Keratinocyte (primary cell): ENCODE data around the gene ANKK1. TPM values are rescaled to one million over a fixed set of nuclear protein-coding genes. Genes with fewer than 3 reads are reported as not detected.

Experiments
- DNase-seq: peaks from one replicate; pipeline ENCODE4 v3.0.0-alpha.2; 2011; ENCODE audit warnings: low read depth, missing footprints, low spot score
- FAIRE-seq: peaks from 2 replicates; lab custom pipeline; 2011; peaks lifted over from hg19 to GRCh38; lab: Jason Lieb, UNC
- H2AFZ ChIP-seq: 2 replicates; pipeline ENCODE4 v1.6.0; 2012; ENCODE audit warnings: low read length, control low read depth, inconsistent platforms; ENCODE audit not compliant: control insufficient read depth
- H3K27ac ChIP-seq: 2 replicates; pipeline ENCODE4 v1.5.1; 2011; ENCODE audit warnings: low read length; ENCODE audit not compliant: control insufficient read depth, insufficient read depth
- H3K27me3 ChIP-seq: 3 replicates; pipeline ENCODE4 v1.6.0; 2011; ENCODE audit warnings: low read length; ENCODE audit not compliant: control insufficient read depth, insufficient read depth; ENCODE audit errors: extremely low read depth
- H3K36me3 ChIP-seq, 2 experiments: 2 replicates in 1 of 2; 3 replicates in 1 of 2; pipeline ENCODE4 v1.5.1; 2011; ENCODE audit warnings: low read length in 2 of 2, mild to moderate bottlenecking in 1 of 2; ENCODE audit not compliant: control insufficient read depth in 2 of 2, insufficient read depth in 2 of 2; ENCODE audit errors: extremely low read depth in 1 of 2
- H3K4me1 ChIP-seq: 3 replicates; pipeline ENCODE4 v1.5.1; 2011; ENCODE audit warnings: low read length; ENCODE audit not compliant: control insufficient read depth, insufficient read depth; ENCODE audit errors: extremely low read depth
- H3K4me2 ChIP-seq: 3 replicates; pipeline ENCODE4 v1.6.0; 2011; ENCODE audit warnings: low read depth, low read length; ENCODE audit not compliant: control insufficient read depth, insufficient read depth; ENCODE audit errors: extremely low read depth
- H3K4me3 ChIP-seq, 3 experiments: fragments of 200-600 bp in 1 of 3; sonication (generic) in 1 of 3; 2 replicates in 2 of 3; 3 replicates in 1 of 3; pipeline ENCODE4 v1.5.1; 2011 to 2016; ENCODE audit warnings: low read length in 3 of 3, mild to moderate bottlenecking in 3 of 3, control low read depth in 2 of 3, inconsistent platforms in 1 of 3, low read depth in 1 of 3, mixed read lengths in 1 of 3, mixed run types in 1 of 3, moderate library complexity in 1 of 3; ENCODE audit not compliant: control insufficient read depth in 2 of 3, insufficient read depth in 2 of 3; ENCODE audit errors: extremely low read depth in 1 of 3
- H3K79me2 ChIP-seq: 2 replicates; pipeline ENCODE4 v1.6.0; 2012; ENCODE audit warnings: low read length; ENCODE audit not compliant: control insufficient read depth, insufficient read depth
- H3K9ac ChIP-seq: 3 replicates; pipeline ENCODE4 v1.6.0; 2011; ENCODE audit warnings: low read length; ENCODE audit not compliant: control insufficient read depth, insufficient read depth; ENCODE audit errors: extremely low read depth
- H3K9me1 ChIP-seq: 3 replicates; pipeline ENCODE4 v1.6.0; 2011; ENCODE audit warnings: low read length; ENCODE audit not compliant: control insufficient read depth, insufficient read depth; ENCODE audit errors: extremely low read depth
- H3K9me3 ChIP-seq: 2 replicates; pipeline ENCODE4 v1.5.1; 2012; ENCODE audit warnings: low read depth, low read length; ENCODE audit not compliant: control insufficient read depth
- H4K20me1 ChIP-seq: 3 replicates; pipeline ENCODE4 v1.6.0; 2011; ENCODE audit warnings: low read length; ENCODE audit not compliant: control insufficient read depth, insufficient read depth; ENCODE audit errors: extremely low read depth
- EZH2 ChIP-seq: IDR thresholded peaks from one replicate; pipeline ENCODE4 v1.6.1; 2012; ENCODE audit warnings: inconsistent platforms, mild to moderate bottlenecking, low read length, moderate library complexity
- dilution Hi-C: fragments of 300-500 bp; cut with MboI; formaldehyde crosslinking; loops from one replicate; pipeline ENCODE4 v1.7.0; 2020; ENCODE audit warnings: low sequenced_read_pairs; ENCODE audit not compliant: extremely low pct_ligation_motif_present
- polyA plus RNA-seq, 5 experiments: library from polyadenylated mRNA; depleted of rRNA in 3 of 5; stranded (reverse) in 3 of 5; stranded (forward) in 1 of 5; unstranded in 1 of 5; fragments of >200 nt; gene quantifications; 1 replicate in 1 of 5; 2 replicates in 3 of 5; 3 replicates in 1 of 5; pipeline versions ENCODE4 v1.2.1 to v1.2.3, GENCODE V29; 2011 to 2012; ENCODE audit warnings: missing spikeins in 2 of 5, low read depth in 1 of 5, low replicate concordance in 1 of 5
- TF ChIP-seq, protein P1 (sequence below), 3 experiments: IDR thresholded peaks in 1 of 3; conservative IDR thresholded peaks in 1 of 3; optimal IDR thresholded peaks in 1 of 3; 2 replicates in 2 of 3; 3 replicates in 1 of 3; pipeline versions ENCODE3 to v1.5.1; 2011; ENCODE audit warnings: low read length in 3 of 3, mild to moderate bottlenecking in 3 of 3, moderate library complexity in 2 of 3, control low read depth in 1 of 3, inconsistent platforms in 1 of 3; ENCODE audit not compliant: insufficient read depth in 2 of 3; ENCODE audit errors: extremely low read depth in 1 of 3

The ANKK1 gene
- polyA plus RNA-seq, 1 donor (not counting 4 experiments of a cell fraction or from before 2014, with no cell fraction given) = 0.92 TPM

DNA sequence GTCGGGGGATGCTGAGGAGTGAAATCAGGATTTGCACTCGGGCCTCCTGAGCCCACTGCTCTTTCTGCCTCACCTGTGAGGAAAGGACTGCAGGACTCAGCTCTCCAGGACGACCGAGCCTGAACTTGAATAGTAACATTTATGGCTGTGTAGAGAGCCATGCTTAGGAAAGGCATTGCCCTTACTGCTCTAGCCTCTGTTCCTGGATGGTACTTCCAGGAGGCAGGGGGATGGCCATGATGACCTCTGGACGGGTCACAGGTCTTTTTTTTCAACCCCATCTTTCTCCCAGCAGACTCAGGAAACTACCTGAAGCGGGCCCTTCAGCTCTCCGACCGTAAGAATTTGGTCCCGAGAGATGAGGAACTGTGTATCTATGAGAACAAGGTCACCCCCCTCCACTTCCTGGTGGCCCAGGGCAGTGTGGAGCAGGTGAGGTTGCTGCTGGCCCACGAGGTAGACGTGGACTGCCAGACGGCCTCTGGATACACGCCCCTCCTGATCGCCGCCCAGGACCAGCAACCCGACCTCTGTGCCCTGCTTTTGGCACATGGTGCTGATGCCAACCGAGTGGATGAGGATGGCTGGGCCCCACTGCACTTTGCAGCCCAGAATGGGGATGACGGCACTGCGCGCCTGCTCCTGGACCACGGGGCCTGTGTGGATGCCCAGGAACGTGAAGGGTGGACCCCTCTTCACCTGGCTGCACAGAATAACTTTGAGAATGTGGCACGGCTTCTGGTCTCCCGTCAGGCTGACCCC is 11.3 kb downstream of the ANKK1 start:
- Histone ChIP-seq H3K9ac (no peak overlapping the region), H3K4me3 (no peak overlapping the region), H3K27me3 (no peaks in the 10 kb centered on the region), H3K79me2 (no peaks in the 10 kb centered on the region), H3K9me1 (no peaks in the 10 kb centered on the region), H3K9me3 (no peaks in the 10 kb centered on the region), H3K27ac (no peak overlapping the region), H3K36me3 (no peaks in the 10 kb centered on the region), H2AFZ (no peak overlapping the region), H3K4me1 (peaks cover 6% of the 10 kb centered on the region), H4K20me1 (no peaks in the 10 kb centered on the region), H3K4me2 (no peak overlapping the region)
- FAIRE-seq = no peak
- TF ChIP-seq, protein P1, sequence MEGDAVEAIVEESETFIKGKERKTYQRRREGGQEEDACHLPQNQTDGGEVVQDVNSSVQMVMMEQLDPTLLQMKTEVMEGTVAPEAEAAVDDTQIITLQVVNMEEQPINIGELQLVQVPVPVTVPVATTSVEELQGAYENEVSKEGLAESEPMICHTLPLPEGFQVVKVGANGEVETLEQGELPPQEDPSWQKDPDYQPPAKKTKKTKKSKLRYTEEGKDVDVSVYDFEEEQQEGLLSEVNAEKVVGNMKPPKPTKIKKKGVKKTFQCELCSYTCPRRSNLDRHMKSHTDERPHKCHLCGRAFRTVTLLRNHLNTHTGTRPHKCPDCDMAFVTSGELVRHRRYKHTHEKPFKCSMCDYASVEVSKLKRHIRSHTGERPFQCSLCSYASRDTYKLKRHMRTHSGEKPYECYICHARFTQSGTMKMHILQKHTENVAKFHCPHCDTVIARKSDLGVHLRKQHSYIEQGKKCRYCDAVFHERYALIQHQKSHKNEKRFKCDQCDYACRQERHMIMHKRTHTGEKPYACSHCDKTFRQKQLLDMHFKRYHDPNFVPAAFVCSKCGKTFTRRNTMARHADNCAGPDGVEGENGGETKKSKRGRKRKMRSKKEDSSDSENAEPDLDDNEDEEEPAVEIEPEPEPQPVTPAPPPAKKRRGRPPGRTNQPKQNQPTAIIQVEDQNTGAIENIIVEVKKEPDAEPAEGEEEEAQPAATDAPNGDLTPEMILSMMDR (optimal IDR thresholded peaks at IDR 0.05 in 1 of 3, IDR thresholded peaks at IDR 0.05 in 1 of 3, conservative IDR thresholded peaks at IDR 0.05 in 1 of 3; ENCODE audit: extremely low read depth in 1 of 3, insufficient read depth in 2 of 3, low read length in 3 of 3) = no peak
- no peak for DNase-seq
- dilution Hi-C loops = no loop called here

DNA sequence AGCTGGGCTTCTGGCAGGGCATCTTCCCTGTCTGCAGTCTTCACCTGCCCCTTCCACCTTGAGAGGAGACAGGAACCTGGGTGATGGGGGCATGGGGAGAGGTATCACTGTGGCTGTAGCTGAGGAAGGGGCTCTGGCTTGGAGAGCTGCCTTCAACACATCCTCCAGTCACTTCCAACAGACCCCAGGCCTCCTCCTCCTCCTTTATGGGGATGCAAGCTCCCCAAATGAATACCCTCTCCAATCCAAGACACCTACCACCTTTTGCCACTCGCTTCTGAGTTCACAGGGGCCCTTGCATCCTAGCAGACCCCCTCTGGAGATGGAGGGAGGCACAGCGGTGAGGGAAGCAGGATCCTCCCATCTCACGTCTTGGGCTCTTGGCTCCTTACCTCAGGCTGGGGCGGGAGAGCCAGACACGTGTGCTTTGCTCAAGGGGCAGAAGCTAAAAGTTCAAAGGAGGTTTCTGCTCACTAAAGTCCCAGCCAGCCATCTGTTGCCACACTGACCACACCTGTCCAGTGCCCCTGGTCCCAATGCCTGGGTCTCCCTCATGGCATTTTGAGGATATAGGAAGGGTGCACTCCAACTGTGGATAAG is 13.2 kb downstream of the ANKK1 start:
- TF ChIP-seq, protein P1 (optimal IDR thresholded peaks at IDR 0.05 in 1 of 3, IDR thresholded peaks at IDR 0.05 in 1 of 3, conservative IDR thresholded peaks at IDR 0.05 in 1 of 3; ENCODE audit: extremely low read depth in 1 of 3, insufficient read depth in 2 of 3, low read length in 3 of 3) = no peak
- TF ChIP-seq EZH2 = no peak
- no peaks in the 10 kb centered on the region for H3K79me2 ChIP-seq
- no peaks in the 10 kb centered on the region for H3K9me1 ChIP-seq
- DNase-seq (no peak), FAIRE-seq (no peak)
- no peak overlapping the region for H3K4me2 ChIP-seq
- H4K20me1 ChIP-seq = no peaks in the 10 kb centered on the region
- no peak overlapping the region for H2AFZ ChIP-seq
- H3K9me3 ChIP-seq = no peaks in the 10 kb centered on the region
- H3K27ac ChIP-seq = no peak overlapping the region
- peaks cover 21% of the 10 kb centered on the region for H3K4me1 ChIP-seq
- no peak overlapping the region for H3K4me3 ChIP-seq
- H3K27me3 ChIP-seq = no peaks in the 10 kb centered on the region
- dilution Hi-C loops = no loop called here
- H3K9ac ChIP-seq = no peak overlapping the region
- no peaks in the 10 kb centered on the region for H3K36me3 ChIP-seq
